HG02759 (cell line): Measurements from ENCODE around the gene NEK8.
"Not testable (repeated sequence)": the region's sequence is repeated elsewhere in the genome, so short reads cannot be mapped to it uniquely, and the experiment has no call there.

ENCODE experiments used
- ATAC-seq: cut with Tn5 transposase; IDR thresholded peaks from one replicate; pipeline ENCODE4 v1.9.1; 2021; ENCODE audit warnings: mild to moderate bottlenecking, moderate library complexity; ENCODE audit not compliant: unreplicated experiment

Gene NEK8

DNA sequence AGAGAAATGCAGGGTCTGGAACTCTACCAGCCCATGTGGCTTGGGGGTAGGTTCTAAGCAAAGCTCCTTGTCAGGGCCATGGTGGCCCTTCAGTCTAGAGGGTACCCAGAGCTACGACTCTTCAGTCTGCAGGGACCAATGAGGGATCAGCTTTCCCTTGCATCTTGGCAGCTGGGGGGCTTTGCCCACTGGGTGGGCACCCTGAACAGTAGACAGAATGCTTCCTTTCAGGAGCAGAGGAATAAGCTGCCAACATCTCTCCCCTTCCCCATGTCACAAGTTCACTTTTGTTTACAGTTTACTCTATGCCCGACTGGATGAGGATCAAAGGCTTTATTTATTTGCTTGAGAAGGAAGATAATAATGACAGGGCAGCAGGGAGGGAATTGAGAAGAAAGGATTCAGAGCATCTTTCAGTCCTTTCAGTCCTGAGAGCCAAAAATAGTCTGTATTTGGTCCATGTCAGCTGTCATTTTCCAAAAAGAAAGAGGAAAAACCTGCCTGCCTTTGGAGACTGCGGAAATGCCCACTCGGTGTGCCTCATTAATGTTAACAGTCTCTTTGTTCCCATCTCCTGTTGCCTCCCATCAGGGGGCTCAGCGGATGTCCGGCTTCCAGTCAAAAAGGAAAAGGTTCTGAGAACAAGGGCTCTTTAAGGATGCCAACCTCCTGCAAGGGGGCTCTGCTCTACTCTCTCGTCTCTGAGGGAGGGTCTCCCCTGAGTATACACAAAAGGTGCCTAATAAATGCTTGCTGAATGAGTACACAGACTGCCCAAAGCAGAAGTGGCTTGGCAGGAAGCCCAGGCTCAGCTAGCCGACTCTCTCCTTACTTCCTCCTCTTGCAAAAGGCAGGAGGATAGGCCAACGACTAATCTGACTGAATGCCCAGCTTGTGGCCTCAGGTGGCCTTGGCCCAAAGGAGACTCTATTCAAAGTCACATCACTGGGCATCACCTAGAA, 32.3 kb downstream of the NEK8 start:
- ATAC-seq: no peak

DNA sequence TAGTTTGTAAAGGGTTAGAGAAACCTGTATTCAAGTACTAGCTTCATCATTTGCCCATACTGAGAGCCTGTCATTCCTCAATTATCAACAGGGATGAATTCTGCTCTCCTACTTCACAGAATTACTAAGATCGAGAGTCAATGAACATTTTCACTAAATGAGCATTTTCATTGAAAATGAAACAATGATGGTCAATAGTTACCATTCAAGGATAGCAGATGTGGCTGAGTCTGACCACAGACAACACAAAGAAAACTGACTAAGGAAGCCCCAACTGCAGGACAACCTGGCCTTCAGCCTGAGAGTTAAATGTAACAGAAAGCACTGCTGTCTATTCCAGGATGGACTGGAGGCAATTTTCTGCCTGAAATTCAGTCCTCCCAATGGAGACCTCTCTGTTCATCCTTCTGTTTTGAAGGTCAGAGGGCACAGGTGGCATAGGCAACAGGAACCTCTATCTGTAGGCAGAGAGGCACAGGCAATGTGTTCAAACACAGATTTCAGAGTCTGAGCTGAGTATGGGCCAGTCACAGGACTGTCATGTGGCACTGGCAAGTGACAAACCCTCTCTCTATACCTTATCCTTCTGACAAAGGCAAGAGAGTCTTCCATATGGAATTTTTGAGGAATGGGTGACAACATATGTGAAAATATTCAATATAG, 34.7 kb downstream of the NEK8 start:
- peak; percentile 55 for ATAC-seq

DNA sequence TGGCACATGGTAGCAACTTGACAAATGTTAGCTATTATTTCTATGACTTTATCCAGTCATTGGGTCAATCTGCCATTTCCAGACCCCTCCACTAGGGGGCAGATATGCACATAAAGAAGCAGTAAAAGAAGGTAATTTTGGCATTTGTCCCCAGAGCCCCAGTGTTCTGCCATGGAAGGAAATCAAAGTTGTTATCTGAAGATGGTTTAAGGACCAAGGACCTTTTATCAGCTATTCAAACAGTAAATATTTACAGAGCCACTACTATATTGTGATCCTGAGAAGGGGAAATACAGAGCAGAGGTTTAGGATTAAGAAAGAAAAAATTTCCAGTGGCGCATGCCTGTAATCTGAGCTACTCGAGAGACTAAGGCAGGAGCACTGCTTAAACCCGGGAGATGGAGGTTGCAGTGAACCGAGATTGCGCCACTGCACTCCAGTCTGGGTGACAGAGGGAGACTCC, 35.2 kb downstream of the NEK8 start:
- peak; percentile 33 for ATAC-seq

DNA sequence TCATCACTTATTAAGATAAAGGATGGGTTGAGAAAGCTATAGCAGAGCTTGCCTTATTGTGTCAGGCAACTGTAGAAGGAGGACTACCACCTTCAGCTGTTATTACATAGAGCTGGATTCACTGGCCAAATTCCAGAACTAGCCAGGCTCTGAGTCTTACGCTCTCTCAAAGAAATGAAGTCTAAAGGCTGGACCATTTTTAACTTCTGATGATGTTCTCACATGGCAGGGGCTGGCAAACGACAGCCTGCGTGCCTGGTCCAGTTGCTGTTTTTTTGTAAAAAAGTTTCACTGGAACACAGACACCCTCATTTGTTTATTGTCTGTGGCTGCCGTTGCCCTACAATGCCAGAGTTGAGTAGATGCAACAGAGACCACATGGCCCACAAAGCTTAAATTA, 36.5 kb downstream of the NEK8 start:
- no peak for ATAC-seq

DNA sequence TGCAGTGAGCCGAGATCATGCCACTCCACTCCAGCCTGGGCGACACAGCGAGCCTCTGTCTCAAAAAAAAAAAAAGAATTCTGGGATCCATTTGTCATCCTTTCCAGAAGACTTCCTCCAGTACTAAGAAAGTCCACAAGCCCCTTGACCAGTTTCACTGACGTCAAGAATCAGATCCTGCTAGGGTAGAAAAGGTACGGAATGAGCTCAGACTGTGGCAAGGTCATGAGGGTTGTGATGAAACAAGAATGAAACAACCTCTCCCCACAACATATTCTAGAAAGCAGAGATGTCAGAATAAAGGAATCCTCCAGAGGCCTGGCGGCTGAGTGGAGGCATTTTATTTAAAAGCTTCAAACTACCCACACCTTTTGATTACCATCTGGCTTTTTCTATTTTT, 45.1 kb downstream of the NEK8 start:
- ATAC-seq: no peak

DNA sequence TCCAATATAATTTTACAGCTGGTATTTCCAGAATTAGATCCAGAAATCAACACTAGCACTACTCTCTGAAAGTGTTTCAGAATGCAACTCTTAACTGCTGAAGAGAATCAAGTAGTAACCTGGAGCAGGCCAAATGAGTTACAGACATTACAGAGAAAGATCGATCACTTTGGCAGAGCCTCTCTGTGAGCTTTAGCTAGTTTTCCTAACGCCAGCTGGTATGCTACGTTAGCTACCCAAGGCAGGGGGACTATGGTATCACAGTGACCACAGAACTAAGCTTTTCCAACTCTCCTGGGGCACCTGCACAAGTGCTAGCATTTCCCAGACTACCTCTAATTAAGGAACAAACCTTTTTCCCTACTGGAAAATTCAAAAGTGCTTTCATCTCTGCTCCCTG, 45.6 kb downstream of the NEK8 start:
- no peak for ATAC-seq

DNA sequence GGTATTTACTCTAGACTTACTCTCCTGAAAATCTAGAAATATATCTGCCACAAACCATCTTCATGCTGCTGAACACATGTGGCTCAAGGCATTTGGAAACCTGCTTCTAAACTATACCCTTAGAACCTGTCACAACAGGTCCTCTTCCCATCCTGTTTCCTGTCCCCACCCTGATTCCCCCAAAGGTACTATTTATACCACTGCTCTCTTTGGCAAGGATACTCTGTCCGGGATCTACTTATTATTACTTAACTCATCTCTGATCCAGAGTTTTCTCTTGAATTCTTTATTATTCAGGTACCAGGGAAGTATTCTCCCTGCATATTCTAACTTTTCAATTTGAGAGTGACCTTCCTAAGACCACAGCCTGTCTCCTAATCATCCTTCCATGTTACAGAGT, 48.6 kb downstream of the NEK8 start:
- no peak for ATAC-seq

DNA sequence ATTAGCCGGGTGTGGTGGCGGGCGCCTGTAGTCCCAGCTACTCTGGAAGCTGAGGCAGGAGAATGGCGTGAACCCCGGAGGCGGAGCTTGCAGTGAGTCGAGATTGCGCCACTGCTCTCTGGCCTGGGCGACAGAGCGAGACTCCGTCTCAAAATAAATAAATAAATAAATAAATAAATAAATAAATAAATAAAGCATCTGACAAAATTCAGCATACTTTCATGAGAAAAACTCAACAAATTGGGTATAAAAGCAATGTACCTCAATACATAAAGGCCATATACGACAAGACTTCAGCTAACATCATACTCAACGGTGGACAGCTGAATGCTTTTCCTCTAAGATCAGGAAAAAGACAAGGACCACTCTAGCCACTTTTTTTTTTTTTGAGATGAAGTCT, 51.0 kb downstream of the NEK8 start:
- ATAC-seq: not testable (repeated sequence)

DNA sequence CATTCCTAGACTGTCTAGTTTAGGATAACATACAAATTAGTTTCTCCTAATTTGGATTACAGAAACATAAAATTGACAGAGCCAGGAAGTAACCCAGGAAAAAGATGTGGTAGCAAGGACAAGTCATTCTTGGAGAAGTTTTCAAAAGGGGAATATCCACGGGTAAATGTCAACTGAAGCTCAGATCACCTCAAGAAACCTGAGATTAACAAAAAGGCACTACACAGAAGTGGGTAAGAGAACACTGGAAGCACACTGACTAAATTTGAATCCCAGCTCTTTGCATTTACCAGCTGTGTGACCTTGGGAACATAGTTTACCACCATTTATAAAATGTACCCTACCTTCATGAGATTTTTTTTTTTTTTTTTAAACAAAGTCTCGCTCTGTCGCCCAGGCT, 54.6 kb downstream of the NEK8 start:
- ATAC-seq: no peak

DNA sequence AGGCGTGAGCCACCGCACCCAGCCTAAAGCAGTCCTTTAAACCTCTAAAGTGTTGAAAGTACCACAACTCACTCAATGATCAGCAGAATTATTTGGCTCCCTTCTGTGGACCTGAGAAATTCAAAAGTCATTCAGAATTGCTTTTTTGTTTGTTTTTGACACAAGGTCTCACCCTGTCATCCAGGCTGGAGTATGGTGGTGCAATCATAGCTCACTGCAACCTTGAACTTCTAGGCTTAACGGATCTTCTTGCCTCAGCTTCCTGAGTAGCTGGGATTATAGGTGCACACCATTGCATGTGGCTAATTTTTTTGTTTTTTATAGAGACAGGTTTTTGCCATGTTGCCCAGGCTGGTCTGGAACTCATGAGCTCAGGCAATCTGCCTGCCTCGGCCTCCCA, 59.5 kb downstream of the NEK8 start:
- no peak for ATAC-seq
